ENCODE measurements around the gene IGSF21. TPM values are rescaled to one million over a fixed set of nuclear protein-coding genes. Genes with fewer than 3 reads are reported as not detected.

Gene IGSF21
- total and polyA plus RNA-seq, 2 of the 8 experiments (the other 6 are each of a cell fraction or from before 2014, with no cell fraction given) = 22.5 to 28.5 TPM

- no peak for TF ChIP-seq CHD7 (IDR thresholded peaks at IDR 0.05; ENCODE audit: insufficient replicate concordance, low read length)
- TF ChIP-seq MAX (IDR thresholded peaks at IDR 0.05) = no peak
- no peak for TF ChIP-seq JUN (IDR thresholded peaks at IDR 0.05; ENCODE audit: low read depth, low read length)
- TF ChIP-seq TCF12 (IDR thresholded peaks at IDR 0.05; ENCODE audit: low read depth, low read length) = no peak
- no peak for TF ChIP-seq SRF (IDR thresholded peaks at IDR 0.05; ENCODE audit: low read depth, low read length)
- no peak for TF ChIP-seq MAFK (IDR thresholded peaks at IDR 0.05; ENCODE audit: low read depth, low read length)
- no peak for TF ChIP-seq SP2 (IDR thresholded peaks at IDR 0.05; ENCODE audit: low read length)
- no peak for TF ChIP-seq GTF2F1 (IDR thresholded peaks at IDR 0.05; ENCODE audit: borderline replicate concordance, low read depth, low read length)
- no peak for TF ChIP-seq NRF1 (IDR thresholded peaks at IDR 0.05; ENCODE audit: low read depth, low read length)
- no peak for TF ChIP-seq PHF8 (conservative IDR thresholded peaks at IDR 0.05; ENCODE audit: low read depth, low read length)
- no peak for TF ChIP-seq RNF2 (IDR thresholded peaks at IDR 0.05; ENCODE audit: borderline replicate concordance, low read depth, low read length, missing control alignments, poor library complexity, severe bottlenecking)
Observed at GRCh38 chr1:18146886-18147285, 39.3 kb downstream of the IGSF21 start (continued).
